GM19043 (cell line): ENCODE measurements around the gene HOXA9.

Experiments
- ATAC-seq: cut with Tn5 transposase; IDR thresholded peaks from one replicate; pipeline ENCODE4 v1.9.1; 2021; ENCODE audit warnings: low read depth; ENCODE audit not compliant: unreplicated experiment

The HOXA9 gene

GRCh38 chr7:27116962-27117886, 48.1 kb downstream of the HOXA9 start:
- no peak for ATAC-seq

- no peak for ATAC-seq
Measured at GRCh38 chr7:27116031-27116961, 49.0 kb downstream of the HOXA9 start.

GRCh38 chr7:27115221-27116026, 49.9 kb downstream of the HOXA9 start:
- no peak for ATAC-seq

GRCh38 chr7:27114881-27115220, 50.5 kb downstream of the HOXA9 start:
- no peak for ATAC-seq

- no peak for ATAC-seq
Measured at GRCh38 chr7:27113991-27114769, 51.2 kb downstream of the HOXA9 start.

GRCh38 chr7:27112955-27113949, 52.1 kb downstream of the HOXA9 start:
- ATAC-seq = no peak
